T-helper 1 cell (primary cell): ENCODE measurements around the gene AGO4.
"Not testable (repeated sequence)": the region's sequence is repeated elsewhere in the genome, so short reads cannot be mapped to it uniquely, and the experiment has no call there.

Experiments used
- DNase-seq, 5 donors: peaks; one replicate each; pipeline ENCODE4 v3.0.0-alpha.2; 2012 to 2020

AGO4 gene

GRCh38 chr1:35810096-35810881 lies 2.5 kb downstream of the AGO4 start:
- DNase-seq, result no peak

GRCh38 chr1:35812754-35813153 lies 4.9 kb downstream of the AGO4 start:
- DNase-seq, result not testable (repeated sequence)

GRCh38 chr1:35825255-35825654 lies 17.4 kb downstream of the AGO4 start:
- DNase-seq, result no peak

GRCh38 chr1:35832276-35832905 lies 24.6 kb downstream of the AGO4 start:
- no peak for DNase-seq

GRCh38 chr1:35833395-35833794 lies 25.6 kb downstream of the AGO4 start:
- no peak for DNase-seq

GRCh38 chr1:35834218-35834617 lies 26.4 kb downstream of the AGO4 start:
- no peak for DNase-seq

- DNase-seq, result no peak
Observed at GRCh38 chr1:35835398-35835797, 27.6 kb downstream of the AGO4 start.

- no peak for DNase-seq
Observed at GRCh38 chr1:35836734-35837133, 28.9 kb downstream of the AGO4 start.

GRCh38 chr1:35838693-35839245 lies 31.0 kb downstream of the AGO4 start:
- no peak for DNase-seq

- no peak for DNase-seq
Observed at GRCh38 chr1:35844826-35845225, 37.0 kb downstream of the AGO4 start.

GRCh38 chr1:35845766-35846165 lies 38.0 kb downstream of the AGO4 start:
- no peak for DNase-seq

- no peak for DNase-seq
Observed at GRCh38 chr1:35847935-35848565, 40.2 kb downstream of the AGO4 start.

- DNase-seq, result no peak
Observed at GRCh38 chr1:35850051-35850450, 42.2 kb downstream of the AGO4 start.

- DNase-seq, result no peak
Observed at GRCh38 chr1:35850716-35851115, 42.9 kb downstream of the AGO4 start.

- DNase-seq, result no peak
Observed at GRCh38 chr1:35851132-35851869, 43.5 kb downstream of the AGO4 start.

- no peak for DNase-seq
Observed at GRCh38 chr1:35852241-35852640, 44.4 kb downstream of the AGO4 start.

GRCh38 chr1:35854989-35855700 lies 47.3 kb downstream of the AGO4 start:
- DNase-seq, result no peak

- DNase-seq, result no peak
Observed at GRCh38 chr1:35856964-35857363, 49.1 kb downstream of the AGO4 start.

GRCh38 chr1:35857830-35858229 lies 50.0 kb downstream of the AGO4 start:
- no peak for DNase-seq

GRCh38 chr1:35860696-35861095 lies 52.9 kb downstream of the AGO4 start:
- no peak for DNase-seq

- DNase-seq, result no peak
Observed at GRCh38 chr1:35863136-35863535, 55.3 kb downstream of the AGO4 start.

GRCh38 chr1:35863881-35864625 lies 56.2 kb downstream of the AGO4 start:
- no peak for DNase-seq
